GM12891 (cell line): ENCODE data around the gene CAMK2G.

Experiments used
- POLR2A ChIP-seq: IDR thresholded peaks from 2 replicates; pipeline ENCODE4 v1.6.1; 2011; ENCODE audit warnings: low read depth, low read length, control low read depth
- POLR2AphosphoS5 ChIP-seq: IDR thresholded peaks from 2 replicates; pipeline ENCODE4 v1.6.1; 2011; ENCODE audit warnings: low read depth, low read length, control low read depth
- POU2F2 ChIP-seq: IDR thresholded peaks from 2 replicates; pipeline ENCODE4 v1.6.1; 2011; ENCODE audit warnings: low read depth, mild to moderate bottlenecking, control low read depth, low read length, moderate library complexity
- SPI1 ChIP-seq: IDR thresholded peaks from 2 replicates; pipeline ENCODE4 v1.6.1; 2011; ENCODE audit warnings: low read depth, low read length, control low read depth
- TAF1 ChIP-seq: IDR thresholded peaks from 2 replicates; pipeline ENCODE4 v1.6.1; 2011; ENCODE audit warnings: low read depth, low read length, control low read depth

DNA sequence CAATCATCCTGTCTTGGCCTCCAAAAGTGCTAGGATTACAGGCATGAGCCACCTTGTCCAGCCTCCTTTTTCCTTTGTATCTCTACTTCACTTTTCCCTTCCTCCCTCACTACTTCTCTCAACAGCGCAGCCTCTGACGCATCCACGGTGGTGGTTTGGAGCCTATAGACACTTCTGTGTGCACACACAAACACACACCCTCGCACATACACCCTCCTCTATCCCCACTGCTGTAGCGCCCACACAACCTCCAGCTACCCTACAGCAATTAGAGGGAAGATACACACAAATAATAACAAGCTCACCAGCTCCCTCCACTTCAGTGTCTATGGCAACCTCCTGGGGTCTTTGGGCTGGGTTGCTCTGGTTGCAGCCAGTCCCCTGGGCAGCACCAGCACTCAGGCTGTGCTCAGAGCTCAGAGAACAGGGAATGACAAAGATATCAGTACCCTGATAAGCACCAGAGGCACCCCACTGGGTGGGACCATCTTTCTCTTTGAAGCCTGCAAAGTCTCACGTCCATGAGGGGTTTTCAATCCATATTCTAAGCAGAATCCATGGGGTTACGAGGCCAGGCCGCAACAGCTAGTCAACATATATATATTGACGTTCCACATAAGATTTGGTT lies 3.3 kb upstream of the CAMK2G start:
- TF ChIP-seq POLR2A: no peak
- no peak for TF ChIP-seq POLR2AphosphoS5
- no peak for TF ChIP-seq TAF1
- TF ChIP-seq POU2F2: no peak
- TF ChIP-seq SPI1: no peak
